Activated CD4-positive, alpha-beta T cell treated with anti-CD3 and anti-CD28 coated beads, Interleukin-2, amount 50 U/mL, for 24 hours (primary cell): ENCODE data around the gene RAB40AL.

ENCODE experiments used
- DNase-seq, 2 donors: peaks; one replicate each; pipeline ENCODE4 v3.0.0-alpha.2; 2020; ENCODE audit warnings: low read depth in 1 of 2, low spot score in 1 of 2

Gene RAB40AL

DNA sequence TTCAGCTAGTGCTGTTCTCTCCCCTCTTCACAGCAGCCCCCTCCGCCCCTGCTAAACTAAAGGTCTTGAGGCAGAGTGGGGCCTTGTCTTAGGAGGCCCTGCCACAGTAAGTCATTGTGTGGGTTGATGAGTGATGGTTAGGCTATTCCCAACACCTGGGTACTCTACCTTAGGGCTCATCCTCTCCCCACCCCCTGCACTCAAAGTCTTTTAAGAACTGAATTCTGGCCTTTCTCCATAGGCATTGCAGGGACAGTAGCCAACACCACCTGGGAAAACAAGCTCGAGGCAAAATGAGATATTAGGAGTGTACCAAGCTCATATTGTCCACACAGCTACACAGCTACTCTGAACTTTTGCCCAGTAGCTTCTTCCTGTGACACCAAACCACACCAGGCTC is 42.5 kb downstream of the RAB40AL start:
- DNase-seq, result no peak

GRCh38 chrX:102983205-102983604 is 46.1 kb downstream of the RAB40AL start:
- no peak for DNase-seq

DNA sequence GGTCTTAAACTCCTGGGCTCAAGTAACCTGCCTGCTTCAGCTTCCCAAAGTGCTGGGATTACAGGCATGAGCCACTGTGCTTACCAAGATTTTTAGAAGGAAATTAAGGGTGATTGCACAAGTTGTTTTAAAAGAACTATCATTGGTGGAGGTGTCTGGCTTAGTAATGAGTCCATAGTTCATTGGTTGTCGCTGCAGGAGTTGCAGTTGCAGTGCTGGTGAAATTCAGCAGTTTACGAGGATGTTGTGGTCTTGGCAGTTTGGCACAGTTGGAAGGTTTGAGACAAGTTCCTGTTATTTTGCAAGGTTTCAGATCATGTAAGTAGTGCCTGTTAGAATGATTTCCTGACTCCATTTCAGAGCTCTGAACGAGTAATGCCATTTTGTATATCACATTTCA is 48.1 kb downstream of the RAB40AL start:
- no peak for DNase-seq
